ENCODE data around the gene LMLN. TPM values are rescaled to one million over a fixed set of nuclear protein-coding genes. Genes with fewer than 3 reads are reported as not detected.

LMLN gene
- total and polyA plus RNA-seq, 2 donors (not counting 1 experiment from before 2014, with no cell fraction given) = 6.6 to 7.1 TPM

GRCh38 chr3:198019115-198019514 lies 59.1 kb downstream of the LMLN start:
- Histone ChIP-seq H3K27ac (ENCODE audit: insufficient read depth, low read length) (no peak overlapping the region), H3K4me1 (ENCODE audit: control insufficient read depth, extremely low read depth, insufficient read depth, low read length) (no peaks in the 10 kb centered on the region), H3K9ac (ENCODE audit: insufficient read depth, low read length) (no peak overlapping the region), H3K9me3 (ENCODE audit: control insufficient read depth, insufficient read depth, low read depth, low read length) (no peaks in the 10 kb centered on the region), H3K79me2 (ENCODE audit: control insufficient read depth, insufficient read depth, low read length) (no peaks in the 10 kb centered on the region), H3K36me3 (ENCODE audit: control insufficient read depth, insufficient read depth, low read length) (no peaks in the 10 kb centered on the region), H3K4me3 (replicated peaks in 1 of 4; ENCODE audit: control extremely low read depth in 1 of 4, insufficient read depth in 1 of 4, low read depth in 3 of 4, low read length in 4 of 4) (no peak overlapping the region), H4K20me1 (ENCODE audit: control insufficient read depth, extremely low read depth, insufficient read depth, low read length) (no peaks in the 10 kb centered on the region), H3K27me3 (ENCODE audit: control insufficient read depth, insufficient read depth, low read length) (no peaks in the 10 kb centered on the region), H3K4me2 (ENCODE audit: extremely low read depth, insufficient read depth, low read length) (no peak overlapping the region), H2AFZ (ENCODE audit: low read length) (no peak overlapping the region)
- no peak for TF ChIP-seq EZH2 (IDR thresholded peaks at IDR 0.05; ENCODE audit: low read length, missing control alignments)
- no peak for DNase-seq (ENCODE audit: low read depth in 2 of 2)

GRCh38 chr3:198021320-198021719 lies 61.3 kb downstream of the LMLN start:
- TF ChIP-seq CTCF (conservative IDR thresholded peaks at IDR 0.05 in 1 of 2, IDR thresholded peaks at IDR 0.05 in 1 of 2; ENCODE audit: low read depth in 1 of 2, low read length in 2 of 2) = no peak
- no peak for TF ChIP-seq EZH2 (IDR thresholded peaks at IDR 0.05; ENCODE audit: low read length, missing control alignments)
- H3K27ac ChIP-seq (ENCODE audit: insufficient read depth, low read length) = no peak overlapping the region
- no peaks in the 10 kb centered on the region for H4K20me1 ChIP-seq (ENCODE audit: control insufficient read depth, extremely low read depth, insufficient read depth, low read length)
- no peaks in the 10 kb centered on the region for H3K79me2 ChIP-seq (ENCODE audit: control insufficient read depth, insufficient read depth, low read length)
- no peaks in the 10 kb centered on the region for H3K36me3 ChIP-seq (ENCODE audit: control insufficient read depth, insufficient read depth, low read length)
- H3K9ac ChIP-seq (ENCODE audit: insufficient read depth, low read length) = no peak overlapping the region
- H3K27me3 ChIP-seq (ENCODE audit: control insufficient read depth, insufficient read depth, low read length) = no peaks in the 10 kb centered on the region
- no peaks in the 10 kb centered on the region for H3K4me1 ChIP-seq (ENCODE audit: control insufficient read depth, extremely low read depth, insufficient read depth, low read length)
- no peaks in the 10 kb centered on the region for H3K9me3 ChIP-seq (ENCODE audit: control insufficient read depth, insufficient read depth, low read depth, low read length)
- no peak overlapping the region for H3K4me2 ChIP-seq (ENCODE audit: extremely low read depth, insufficient read depth, low read length)
- H2AFZ ChIP-seq (ENCODE audit: low read length) = no peak overlapping the region
- DNase-seq (ENCODE audit: low read depth in 2 of 2) = no peak
- no peak overlapping the region for H3K4me3 ChIP-seq (replicated peaks in 1 of 4; ENCODE audit: control extremely low read depth in 1 of 4, insufficient read depth in 1 of 4, low read depth in 3 of 4, low read length in 4 of 4)

GRCh38 chr3:198022604-198023003 lies 62.6 kb downstream of the LMLN start:
- H3K79me2 ChIP-seq (ENCODE audit: control insufficient read depth, insufficient read depth, low read length) = no peaks in the 10 kb centered on the region
- H3K4me3 ChIP-seq (replicated peaks in 1 of 4; ENCODE audit: control extremely low read depth in 1 of 4, insufficient read depth in 1 of 4, low read depth in 3 of 4, low read length in 4 of 4) = no peak overlapping the region
- H3K4me1 ChIP-seq (ENCODE audit: control insufficient read depth, extremely low read depth, insufficient read depth, low read length) = no peaks in the 10 kb centered on the region
- no peak overlapping the region for H3K27ac ChIP-seq (ENCODE audit: insufficient read depth, low read length)
- no peak overlapping the region for H3K9ac ChIP-seq (ENCODE audit: insufficient read depth, low read length)
- H3K4me2 ChIP-seq (ENCODE audit: extremely low read depth, insufficient read depth, low read length) = no peak overlapping the region
- H3K27me3 ChIP-seq (ENCODE audit: control insufficient read depth, insufficient read depth, low read length) = no peaks in the 10 kb centered on the region
- no peak overlapping the region for H2AFZ ChIP-seq (ENCODE audit: low read length)
- DNase-seq (ENCODE audit: low read depth in 2 of 2) = no peak
- TF ChIP-seq EZH2 (IDR thresholded peaks at IDR 0.05; ENCODE audit: low read length, missing control alignments) = no peak
- no peak for TF ChIP-seq CTCF (conservative IDR thresholded peaks at IDR 0.05 in 1 of 2, IDR thresholded peaks at IDR 0.05 in 1 of 2; ENCODE audit: low read depth in 1 of 2, low read length in 2 of 2)
- H3K36me3 ChIP-seq (ENCODE audit: control insufficient read depth, insufficient read depth, low read length) = no peaks in the 10 kb centered on the region
- H4K20me1 ChIP-seq (ENCODE audit: control insufficient read depth, extremely low read depth, insufficient read depth, low read length) = no peaks in the 10 kb centered on the region
- no peaks in the 10 kb centered on the region for H3K9me3 ChIP-seq (ENCODE audit: control insufficient read depth, insufficient read depth, low read depth, low read length)

Measured in fibroblast of lung (primary cell).